ENCODE results near the gene NTRK1.

NTRK1 gene

GRCh38 chr1:156856282-156856785, 4.3 kb upstream of the NTRK1 start:
- no peak for DNase-seq (ENCODE audit: low read depth in 2 of 3, low spot score in 2 of 3)

- no peak for DNase-seq (ENCODE audit: low read depth in 2 of 3, low spot score in 2 of 3)
These were observed 3.1 kb upstream of the NTRK1 start for GRCh38 chr1:156857532-156857931.

DNA sequence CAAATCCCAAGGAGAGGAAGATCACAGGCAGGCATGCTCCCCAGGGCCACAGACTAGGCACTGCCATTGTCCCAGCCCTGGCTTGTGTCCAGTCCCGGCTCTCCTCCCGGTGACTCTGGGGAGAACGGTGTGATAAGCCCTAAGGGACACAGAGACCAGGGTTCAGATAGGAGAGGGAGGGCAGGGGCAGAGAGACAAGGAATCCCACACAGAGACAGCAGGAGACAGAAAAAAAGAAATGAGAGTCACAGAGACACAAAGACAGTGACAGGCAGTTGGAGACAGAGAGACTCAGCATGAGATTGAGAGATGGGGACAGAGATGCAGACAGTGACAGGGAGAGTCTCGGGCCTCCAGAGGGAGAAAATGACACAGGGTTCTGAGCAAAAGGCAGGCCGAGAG, 2.1 kb upstream of the NTRK1 start:
- no peak for DNase-seq (ENCODE audit: low read depth in 2 of 3, low spot score in 2 of 3)

DNA sequence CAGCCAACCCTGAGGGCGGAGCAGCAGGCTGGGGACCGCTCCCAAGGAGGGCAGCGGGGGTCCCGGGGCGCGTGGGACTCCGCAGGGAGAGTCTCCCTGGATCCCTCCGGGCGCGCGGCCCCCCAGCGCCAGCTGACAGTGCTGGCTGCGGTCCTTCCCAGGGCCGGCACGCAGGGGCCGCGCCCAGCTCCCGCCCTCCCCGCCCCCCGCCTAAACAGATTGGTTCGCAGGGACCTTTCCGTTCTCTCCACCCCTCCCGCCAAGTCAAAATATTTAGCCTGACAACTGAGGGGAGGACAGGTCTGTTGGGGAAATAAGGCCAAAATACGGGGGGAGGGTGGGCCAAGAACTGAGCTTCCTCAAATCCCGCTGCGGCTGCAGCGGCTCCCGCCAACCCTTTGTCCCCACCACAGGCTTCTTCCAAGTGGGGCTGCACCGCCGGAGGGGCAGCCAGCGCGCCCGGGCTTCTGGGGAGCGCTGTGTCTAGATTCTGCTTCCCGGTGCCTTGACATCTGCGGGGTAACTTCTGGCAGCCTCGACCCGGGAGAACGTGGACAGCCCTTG, 1.6 kb upstream of the NTRK1 start, which contains the start of gene INSRR:
TSS of gene INSRR (minus strand) at position 159 of the 564 bp plus-strand sequence. CDS start 496 bp downstream, outside the sequence.
- DNase-seq (ENCODE audit: low read depth in 2 of 3, low spot score in 2 of 3), result no peak

DNA sequence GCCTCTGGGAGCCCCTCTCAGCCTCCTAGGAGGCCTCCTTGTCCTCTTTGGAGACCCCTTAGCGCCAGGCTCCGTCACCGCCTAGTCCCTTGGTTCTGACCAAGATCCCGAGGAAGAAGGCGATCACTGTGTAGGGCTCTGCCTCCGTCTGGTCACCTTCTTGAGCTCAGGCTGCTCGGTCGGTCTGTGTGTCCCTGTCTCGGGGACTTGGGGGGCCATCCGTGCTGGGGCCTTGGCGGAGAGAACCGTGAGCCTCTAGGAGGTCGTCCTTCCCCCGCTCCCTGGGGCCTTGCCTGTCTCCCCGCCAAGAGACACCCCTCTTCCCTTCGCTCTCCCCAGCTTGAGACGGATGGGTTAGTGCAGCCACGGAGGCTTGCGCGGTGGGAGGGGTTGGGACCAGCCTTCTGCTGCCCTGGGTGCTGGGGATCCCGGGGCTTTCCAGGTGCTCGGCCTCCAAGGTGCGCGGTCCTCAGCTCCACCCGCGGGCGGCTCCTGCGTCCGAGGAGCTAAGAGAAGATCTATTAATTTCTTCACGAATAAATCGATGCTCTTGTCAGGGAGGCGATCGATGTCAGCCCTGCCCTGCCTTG, 1.0 kb upstream of the NTRK1 start:
- no peak for DNase-seq (ENCODE audit: low read depth in 2 of 3, low spot score in 2 of 3)

- peak in 1 of 3 experiments; percentile 54 for DNase-seq (ENCODE audit: low read depth in 2 of 3, low spot score in 2 of 3)
These were observed 495 bp upstream of the NTRK1 start for GRCh38 chr1:156860113-156860627.

DNA sequence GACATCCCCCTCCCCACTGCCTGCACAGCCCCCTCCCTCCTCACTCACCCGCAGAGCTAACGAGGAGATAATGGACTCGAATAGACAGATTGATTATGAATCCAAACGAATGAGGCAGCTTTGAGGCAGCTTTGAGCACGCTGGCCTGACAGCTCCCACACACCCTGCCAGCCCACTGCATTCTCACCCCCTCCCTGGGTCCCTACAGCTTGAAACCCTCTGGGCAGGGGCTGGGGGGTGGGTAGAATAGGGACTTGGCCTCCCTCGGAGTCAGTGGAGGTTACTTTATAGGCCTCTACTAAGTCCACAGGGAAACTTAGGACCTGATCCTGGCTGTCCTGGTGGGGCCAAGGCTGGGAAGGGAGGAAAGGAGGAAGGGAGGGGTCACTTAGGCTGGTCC, 1.9 kb downstream of the NTRK1 start:
- DNase-seq (ENCODE audit: low read depth in 2 of 3, low spot score in 2 of 3), result no peak

DNA sequence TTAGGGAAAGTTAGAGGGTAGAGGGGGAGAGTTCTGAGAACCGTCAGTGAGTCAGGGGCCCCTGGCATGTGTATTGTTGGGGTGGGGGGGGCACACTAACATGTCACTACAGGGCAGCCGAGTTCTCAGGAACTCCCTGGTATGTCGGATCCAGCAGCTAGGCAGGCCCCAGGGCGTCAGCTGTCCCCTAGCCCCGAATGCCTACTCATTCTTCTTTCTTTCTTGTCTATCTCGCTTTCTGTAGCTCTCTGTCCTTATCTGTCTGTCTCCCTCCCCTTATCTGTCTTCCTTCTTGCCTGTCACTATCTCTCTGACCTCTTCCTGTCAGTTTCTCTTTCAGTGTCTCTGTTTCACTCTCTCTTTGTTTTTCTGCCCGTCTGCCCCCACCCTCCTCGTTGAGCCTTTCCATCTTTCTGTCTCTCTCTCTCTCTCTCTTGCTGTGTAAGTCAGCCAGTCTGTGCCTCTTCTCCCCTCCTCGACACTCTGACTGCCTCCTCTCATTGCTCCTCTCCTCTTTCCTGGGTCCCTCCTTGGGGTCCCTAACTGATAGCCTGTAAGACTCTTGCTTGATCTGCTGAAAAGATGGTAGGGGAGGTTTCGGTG, 2.4 kb downstream of the NTRK1 start:
- DNase-seq (ENCODE audit: low read depth in 2 of 3, low spot score in 2 of 3), result no peak

DNA sequence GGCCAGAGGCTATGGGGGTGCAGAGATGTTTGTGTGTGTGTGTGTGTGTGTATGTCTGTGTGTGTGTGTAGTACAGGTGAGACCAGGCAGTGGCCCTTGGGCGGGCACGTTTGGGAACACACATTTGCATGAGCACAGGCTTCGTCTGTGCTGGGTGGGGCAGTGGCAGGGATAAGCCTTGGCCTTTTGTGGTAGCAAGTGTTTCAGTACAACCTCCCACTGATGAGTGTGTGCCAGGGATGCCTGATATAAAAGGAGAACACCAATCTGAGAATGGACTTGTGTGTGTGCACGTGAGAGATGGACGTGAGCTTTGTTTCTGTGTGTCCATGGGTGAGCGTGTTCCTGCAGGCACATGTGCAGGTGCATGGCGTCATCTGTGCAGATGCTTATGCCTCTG, 3.0 kb downstream of the NTRK1 start:
- DNase-seq (ENCODE audit: low read depth in 2 of 3, low spot score in 2 of 3), result no peak

DNA sequence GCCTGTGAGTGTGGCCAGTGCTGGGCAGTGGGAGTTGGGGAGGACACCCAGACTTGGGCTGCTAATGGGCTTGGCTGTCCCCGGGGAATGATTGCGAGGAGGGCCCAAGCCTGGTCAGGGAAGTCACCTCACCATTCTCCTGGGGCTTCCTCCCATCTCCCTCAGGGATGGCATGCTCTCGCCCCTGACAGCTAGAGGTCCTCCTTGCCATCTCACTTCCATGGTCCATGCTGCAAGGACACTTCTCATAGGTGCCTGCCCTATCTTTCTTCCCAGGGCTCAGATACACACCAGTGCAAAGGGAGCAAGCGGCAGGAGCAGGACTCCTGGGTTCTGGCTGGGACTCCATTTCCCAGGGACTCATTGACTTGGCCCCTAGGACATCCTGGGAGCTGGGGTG, 4.1 kb downstream of the NTRK1 start:
- no peak for DNase-seq (ENCODE audit: low read depth in 2 of 3, low spot score in 2 of 3)

GRCh38 chr1:156865258-156865657, 4.6 kb downstream of the NTRK1 start:
- DNase-seq (ENCODE audit: low read depth in 2 of 3, low spot score in 2 of 3), result no peak

DNA sequence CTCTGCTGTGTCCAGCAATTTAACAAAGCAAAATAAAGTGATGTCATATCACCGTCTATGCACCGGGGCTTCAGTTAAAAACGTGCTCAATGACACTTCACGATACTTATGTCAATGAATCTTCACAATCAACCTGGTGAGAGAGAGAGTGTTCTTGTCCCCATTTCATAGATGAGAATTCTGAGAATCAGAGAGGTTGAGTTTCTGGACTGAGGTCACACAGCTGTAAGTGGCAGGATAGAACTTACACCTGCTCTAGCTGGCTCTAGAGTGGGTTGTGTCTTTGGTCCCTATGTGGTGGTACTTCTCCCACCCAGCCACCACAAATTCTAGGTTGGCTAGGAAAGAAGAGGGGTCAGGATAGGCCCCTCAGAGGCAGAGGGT, 5.2 kb downstream of the NTRK1 start:
- no peak for DNase-seq (ENCODE audit: low read depth in 2 of 3, low spot score in 2 of 3)

DNA sequence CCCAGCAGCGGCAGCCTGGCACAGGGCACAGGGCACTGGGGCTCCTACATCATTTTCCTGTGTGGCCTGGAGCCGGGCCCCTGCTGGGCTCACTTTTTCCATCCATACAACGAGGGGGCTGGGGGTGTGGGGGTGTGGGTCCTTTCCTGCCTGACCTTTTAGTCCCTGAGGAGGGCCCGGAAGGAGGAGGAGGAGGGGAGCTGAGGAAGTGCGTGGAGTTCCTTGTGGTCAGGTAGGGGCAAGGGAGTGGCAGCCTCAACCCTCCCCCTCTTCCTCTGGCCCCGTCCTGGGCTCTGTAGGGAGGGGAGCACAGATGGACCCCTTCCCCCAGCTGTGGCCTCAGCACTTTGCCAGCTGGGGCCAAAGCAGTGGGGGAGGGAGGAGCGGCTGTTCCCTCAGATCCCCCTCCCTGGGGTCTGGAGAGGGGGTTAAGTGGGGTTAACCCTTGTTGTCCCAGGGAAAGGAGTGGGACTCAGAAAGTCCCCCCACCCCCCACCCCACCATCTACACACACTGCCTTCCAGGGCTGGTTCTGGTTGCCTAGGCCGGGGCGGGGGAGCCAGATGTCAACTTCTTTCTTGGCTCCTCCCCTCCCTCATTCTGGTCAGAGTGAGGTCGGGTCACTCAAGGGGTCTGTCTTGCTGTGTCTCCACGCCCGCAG, 5.7 kb downstream of the NTRK1 start:
- DNase-seq (ENCODE audit: low read depth in 2 of 3, low spot score in 2 of 3), result no peak

GRCh38 chr1:156868341-156868740, 7.7 kb downstream of the NTRK1 start:
- no peak for DNase-seq (ENCODE audit: low read depth in 2 of 3, low spot score in 2 of 3)

GRCh38 chr1:156869455-156869854, 8.8 kb downstream of the NTRK1 start:
- DNase-seq (ENCODE audit: low read depth in 2 of 3, low spot score in 2 of 3), result no peak

DNA sequence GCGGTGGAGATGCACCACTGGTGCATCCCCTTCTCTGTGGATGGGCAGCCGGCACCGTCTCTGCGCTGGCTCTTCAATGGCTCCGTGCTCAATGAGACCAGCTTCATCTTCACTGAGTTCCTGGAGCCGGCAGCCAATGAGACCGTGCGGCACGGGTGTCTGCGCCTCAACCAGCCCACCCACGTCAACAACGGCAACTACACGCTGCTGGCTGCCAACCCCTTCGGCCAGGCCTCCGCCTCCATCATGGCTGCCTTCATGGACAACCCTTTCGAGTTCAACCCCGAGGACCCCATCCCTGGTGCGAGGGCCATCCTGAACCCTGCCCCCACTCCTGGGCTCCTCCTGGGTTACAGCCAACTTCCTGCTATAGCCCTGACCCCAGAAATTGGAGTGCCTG, 13.0 kb downstream of the NTRK1 start:
- DNase-seq (ENCODE audit: low read depth in 2 of 3, low spot score in 2 of 3), result no peak

DNA sequence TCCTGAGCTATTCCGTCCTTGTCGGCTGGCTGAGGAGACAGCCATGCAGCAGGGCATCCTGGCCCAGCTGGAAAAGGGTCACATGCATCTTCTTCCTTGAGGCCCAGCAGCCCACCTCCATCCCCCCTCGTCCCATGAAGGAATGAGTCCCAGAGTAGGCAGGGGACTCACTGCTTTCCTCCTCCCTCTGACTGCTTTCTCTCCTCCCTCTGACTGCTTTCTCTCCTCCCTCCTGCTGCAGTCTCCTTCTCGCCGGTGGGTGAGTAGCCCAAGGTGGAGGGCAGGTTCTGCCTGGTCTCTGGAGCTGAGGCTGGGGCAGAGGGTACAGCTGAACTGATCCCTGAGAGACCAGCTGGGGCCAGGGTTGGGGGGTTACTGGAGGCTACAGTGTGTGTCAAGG, 13.5 kb downstream of the NTRK1 start:
- DNase-seq (ENCODE audit: low read depth in 2 of 3, low spot score in 2 of 3), result no peak

GRCh38 chr1:156874572-156875340, 14.1 kb downstream of the NTRK1 start:
- no peak for DNase-seq (ENCODE audit: low read depth in 2 of 3, low spot score in 2 of 3)

GRCh38 chr1:156875341-156875615, 14.6 kb downstream of the NTRK1 start:
- no peak for DNase-seq (ENCODE audit: low read depth in 2 of 3, low spot score in 2 of 3)

DNA sequence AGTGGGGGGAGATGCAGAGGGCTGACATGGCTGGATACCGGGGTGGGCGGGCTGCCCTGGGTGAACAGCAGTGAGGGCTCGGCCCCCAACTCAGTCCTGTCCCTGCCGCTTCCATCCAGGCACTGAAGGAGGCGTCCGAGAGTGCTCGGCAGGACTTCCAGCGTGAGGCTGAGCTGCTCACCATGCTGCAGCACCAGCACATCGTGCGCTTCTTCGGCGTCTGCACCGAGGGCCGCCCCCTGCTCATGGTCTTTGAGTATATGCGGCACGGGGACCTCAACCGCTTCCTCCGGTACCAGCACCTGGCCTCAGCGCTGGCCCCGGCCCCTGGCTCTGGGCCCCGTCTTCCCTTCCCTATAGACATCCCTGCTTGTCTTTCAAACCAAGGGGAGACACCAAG, 15.6 kb downstream of the NTRK1 start:
- DNase-seq (ENCODE audit: low read depth in 2 of 3, low spot score in 2 of 3), result no peak

DNA sequence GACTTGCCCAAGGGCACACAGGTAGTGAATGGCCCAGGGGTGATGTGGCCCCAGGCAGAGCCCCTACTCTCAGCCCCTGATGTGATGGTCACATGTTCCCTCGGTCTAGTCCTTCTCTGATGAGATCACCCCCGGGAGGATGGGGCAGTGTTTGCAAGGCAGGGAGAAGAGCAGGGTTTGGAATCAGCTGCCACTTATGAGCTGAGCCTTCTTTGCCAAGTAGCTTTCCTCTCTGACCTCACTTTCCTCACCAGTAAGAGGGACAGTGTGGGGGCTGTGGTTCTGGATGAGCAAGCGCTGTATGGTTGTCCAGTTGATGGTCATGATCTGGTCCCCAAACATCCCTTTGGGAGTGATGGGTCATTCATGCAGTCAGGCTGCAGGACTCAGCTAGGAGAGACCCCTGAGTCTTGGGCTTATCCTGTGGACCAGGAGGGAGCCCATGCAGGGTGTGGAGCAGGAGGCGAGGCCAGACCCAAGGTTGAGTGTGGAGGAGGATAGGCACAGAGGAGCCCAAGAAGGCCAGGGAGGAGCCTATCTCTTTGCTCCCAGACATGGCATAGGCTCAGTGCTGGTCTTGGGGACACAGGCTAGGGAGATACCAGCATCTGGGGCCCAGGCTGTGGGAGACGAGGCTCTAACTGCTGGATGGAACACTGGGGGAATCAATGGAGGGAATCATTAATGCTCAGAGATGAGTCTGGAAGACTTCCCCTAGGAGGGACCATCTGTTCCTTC, 16.9 kb downstream of the NTRK1 start:
- no peak for DNase-seq (ENCODE audit: low read depth in 2 of 3, low spot score in 2 of 3)
